Measurements from ENCODE around the gene BCL11A.

Gene BCL11A

DNA sequence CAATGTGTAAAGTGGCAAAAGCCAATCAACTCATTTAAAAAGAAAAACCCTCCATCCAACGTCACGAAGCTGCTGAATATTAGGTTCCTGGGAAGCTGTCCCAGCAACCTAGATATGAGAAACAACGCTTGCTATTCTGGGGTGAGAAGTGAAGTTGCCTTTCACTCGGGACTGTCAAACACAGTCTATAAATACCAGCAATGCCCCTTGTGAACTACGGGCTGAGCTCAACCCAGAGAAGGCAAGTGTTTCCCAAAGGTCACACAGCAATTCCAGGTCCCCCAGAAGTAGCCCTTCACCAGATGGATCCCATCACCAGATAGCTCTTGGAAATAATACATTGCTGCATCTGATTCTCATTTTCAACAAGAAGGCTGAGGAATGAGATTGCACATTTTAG, 67.9 kb downstream of the BCL11A start:
- no peak for DNase-seq (ENCODE audit: low read depth in 2 of 2)

DNA sequence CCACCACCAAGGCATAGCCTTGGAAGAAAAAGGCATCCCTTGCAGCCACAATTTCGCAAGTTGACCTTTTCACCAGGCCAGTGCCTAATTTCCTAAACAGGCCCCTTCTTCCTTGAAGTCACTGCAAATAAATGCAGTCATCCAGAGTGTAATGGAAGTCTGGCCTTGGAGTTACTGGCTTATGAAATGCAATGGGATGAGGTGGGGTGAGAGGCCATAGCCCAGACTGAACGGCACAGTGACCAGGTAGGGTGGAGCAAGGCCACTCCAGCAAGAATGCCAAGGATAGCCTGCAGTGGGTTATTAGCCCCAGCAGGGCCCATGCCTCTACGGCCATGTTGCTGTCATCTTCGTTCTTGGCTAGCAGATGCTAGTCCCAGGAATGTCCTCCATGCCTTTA, 68.4 kb downstream of the BCL11A start:
- no peak for DNase-seq (ENCODE audit: low read depth in 2 of 2)

DNA sequence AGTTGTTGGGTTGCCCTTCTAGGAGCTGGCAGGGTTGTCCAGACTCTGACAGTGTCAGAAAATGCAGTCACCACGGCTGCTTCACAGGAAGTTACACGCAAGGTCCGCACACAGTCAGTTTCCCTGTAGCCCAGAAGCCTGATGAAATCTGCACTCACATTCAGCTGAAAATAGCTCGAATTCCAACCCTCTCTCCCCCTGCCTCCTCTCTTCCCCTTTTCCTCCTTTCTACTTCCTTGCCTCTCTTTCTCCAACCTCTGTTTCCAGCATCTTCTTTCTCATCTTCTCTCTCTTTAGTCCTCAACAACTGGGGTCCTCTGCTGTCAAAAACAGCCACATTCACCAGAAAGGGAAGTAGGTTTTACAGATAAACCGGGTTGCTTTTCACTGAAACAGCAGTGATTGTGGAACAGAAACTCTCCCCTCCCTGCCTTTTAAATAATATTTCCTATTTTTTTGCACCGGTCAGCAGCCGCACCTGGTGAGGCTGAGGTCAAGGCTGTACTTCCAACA, 69.3 kb downstream of the BCL11A start:
- DNase-seq (ENCODE audit: low read depth in 2 of 2), result no peak

DNA sequence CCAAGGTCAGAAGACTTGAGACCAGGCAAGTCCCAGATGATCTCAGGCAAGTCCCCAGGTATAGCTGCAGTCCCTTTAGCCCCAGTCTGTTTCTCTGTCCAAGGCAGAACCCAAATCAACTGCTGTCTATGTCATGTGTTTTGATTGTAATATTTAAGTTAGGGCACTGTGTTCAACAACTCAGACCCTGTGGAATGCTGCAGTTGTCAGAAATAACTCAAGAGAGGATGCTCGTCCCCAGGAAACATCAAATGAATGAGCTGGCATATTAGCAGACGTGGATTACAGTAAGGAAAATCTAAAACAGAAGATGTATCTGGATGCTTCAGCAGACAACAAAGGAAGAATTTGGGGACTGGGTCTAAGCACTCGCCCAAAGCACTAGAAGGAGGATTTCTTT, 70.1 kb downstream of the BCL11A start:
- DNase-seq (ENCODE audit: low read depth in 2 of 2), result no peak

DNA sequence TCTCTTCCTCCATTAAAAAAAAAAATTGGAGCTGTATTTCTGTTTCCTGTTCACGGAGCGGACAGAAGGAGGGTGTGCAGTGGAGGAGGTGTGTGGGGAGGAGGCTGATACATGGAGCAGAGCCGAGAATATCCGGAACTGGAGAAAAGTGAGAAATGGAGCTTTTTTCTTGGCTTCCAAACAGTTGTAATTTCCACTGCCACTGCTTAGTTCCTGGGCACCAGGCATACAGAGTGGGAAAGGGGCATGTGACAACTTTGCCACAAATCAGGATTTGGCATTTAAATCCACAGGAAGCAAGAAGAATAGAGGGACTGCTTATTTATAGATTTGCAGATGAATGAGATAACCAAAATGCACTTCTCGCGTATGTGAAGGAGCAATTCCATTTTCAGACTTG, 71.2 kb downstream of the BCL11A start:
- DNase-seq (ENCODE audit: low read depth in 2 of 2), result no peak

DNA sequence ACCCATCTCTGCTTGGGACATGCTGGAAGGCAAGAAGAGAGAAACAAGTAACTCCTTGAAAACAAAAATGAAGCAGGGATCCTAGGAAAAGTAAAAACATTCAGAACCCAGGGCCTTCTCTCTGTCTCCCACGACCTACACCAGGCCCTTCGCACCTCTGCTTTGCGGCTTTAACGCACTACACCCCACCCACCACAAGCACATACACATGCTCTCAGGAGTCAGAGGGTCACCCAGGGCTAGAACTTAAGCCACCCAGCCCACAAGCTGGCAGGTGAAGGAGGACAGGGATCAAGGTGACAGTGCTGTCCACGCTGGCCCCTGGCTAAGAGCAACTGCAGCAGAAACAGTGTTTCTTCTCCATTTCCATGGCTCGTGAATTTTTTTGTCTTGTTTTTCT, 72.2 kb downstream of the BCL11A start:
- no peak for DNase-seq (ENCODE audit: low read depth in 2 of 2)

DNA sequence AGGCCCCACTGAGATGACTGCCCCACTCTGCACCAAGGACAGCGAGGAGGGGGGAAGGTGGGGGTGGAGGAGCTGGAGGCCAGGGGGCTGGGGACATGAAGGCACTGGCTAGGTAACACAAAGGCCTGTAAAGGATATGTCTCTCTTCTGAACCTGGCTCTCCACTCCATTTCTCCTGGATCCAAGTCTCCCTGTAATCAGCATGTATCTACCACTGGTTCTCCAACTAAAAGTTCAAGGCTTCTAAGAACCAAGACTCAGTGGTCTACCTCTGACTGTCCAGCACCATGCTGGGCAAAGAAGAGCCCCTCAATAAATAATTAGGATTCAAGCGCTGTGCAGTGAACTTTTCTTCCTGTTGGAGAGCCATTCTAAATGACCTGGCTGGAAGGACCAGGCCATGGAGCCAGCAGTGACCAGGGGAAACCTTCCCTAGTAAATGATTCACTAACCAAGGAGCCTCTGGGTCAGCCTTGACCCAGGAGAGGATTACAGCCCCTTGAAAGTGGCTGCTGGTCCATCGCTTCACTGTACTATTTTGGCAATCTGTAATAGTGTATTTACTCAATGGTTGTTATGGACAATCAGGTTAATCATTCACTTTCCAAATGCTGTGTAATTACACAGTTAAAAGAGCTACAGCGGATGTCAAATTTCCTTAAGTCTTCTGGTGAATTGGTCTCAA, 73.2 kb downstream of the BCL11A start:
- no peak for DNase-seq (ENCODE audit: low read depth in 2 of 2)

DNA sequence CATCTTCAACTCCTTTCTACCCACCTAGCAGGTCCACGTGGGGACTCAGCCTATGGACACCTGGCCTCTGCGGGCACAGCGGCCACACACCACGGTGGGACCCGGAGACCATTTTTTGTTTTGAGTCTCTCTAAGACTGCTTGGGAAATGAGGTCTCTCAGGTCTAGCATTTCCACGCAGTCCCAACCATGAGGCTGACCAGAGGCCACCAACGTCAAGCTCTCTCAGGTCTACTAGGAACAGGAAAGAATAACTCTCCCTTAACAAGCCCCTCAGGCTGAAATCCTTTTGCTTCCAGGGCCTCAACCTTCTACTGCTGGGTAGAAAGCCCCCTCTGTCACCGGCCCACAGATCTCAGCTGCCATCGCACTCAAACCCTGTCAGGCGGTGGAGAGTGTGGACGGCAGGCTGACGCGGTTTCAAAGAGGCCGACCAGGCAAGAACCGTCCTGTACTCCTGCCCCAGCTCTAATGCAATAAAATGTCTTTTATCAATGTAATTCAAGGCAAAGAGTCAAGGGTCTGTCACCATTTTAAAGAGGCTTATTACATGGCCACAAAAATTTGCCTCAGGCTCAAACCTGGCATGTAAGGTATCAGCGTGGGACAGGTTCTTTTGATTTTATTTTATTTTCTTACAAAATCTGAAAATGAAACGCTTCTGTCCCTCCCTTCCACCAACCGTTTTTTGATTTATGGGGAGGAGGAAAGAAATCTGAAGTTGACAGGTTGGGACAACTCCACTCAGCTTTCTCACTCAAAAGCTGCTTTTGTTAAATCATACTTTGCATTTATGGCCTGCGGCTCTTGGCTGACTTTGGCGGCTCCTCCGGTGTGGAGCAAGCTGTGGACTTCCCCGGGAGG, 74.0 kb downstream of the BCL11A start:
- DNase-seq (ENCODE audit: low read depth in 2 of 2), result no peak

DNA sequence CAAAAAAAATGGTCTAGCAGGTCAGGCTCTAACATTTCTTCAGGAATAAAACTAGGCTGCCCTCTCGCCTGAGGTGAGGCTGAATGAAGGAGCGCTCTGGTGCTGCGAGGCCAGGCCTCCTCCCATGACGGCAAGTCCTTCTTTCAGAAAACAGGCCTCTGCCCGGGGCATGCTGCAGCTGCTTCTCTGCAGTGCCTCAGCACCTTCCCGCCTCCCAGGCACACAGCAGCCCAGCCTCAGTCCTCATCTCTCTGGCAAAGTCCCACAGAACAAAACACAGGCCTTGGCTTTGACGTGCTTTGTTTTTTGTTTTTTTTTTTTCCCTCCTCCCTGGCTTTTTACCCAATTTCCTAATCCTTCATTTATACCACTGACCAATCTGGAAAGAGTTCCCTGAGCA, 74.8 kb downstream of the BCL11A start:
- DNase-seq (ENCODE audit: low read depth in 2 of 2), result no peak

DNA sequence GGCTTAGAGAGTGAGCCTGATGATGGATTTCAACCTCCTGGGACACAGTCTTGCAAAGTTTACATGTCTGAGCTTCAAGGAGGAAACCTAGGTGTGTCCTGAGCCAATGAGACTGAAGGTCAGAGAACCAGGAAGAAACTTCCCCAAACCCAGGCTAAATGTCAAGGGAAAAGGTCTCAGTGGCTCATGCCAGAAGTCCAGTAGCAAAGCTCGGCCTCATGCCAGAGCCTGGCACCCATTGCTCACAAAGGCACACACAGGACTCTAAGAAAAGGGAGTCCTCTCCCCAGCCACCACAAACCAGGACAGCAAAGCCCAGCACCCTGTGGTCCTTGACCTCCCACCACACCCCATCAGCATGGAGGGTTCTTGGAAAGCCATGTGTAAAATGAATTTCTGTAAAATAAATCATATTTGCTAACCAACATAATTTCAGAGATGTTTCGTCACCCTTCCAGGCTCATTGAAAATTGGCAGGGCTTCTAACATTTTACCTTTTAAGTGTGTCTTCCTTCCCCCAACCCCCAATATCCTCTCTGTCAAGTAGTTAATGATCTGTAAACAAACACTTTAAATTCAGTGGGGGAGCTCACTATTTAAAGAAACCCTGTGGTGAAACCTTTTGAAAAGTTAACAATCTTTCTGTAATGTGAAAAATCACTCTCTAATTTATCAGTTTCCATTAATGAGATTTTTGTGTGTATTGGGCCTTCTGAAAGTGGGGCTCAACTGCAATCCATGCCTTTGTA, 77.1 kb downstream of the BCL11A start:
- no peak for DNase-seq (ENCODE audit: low read depth in 2 of 2)

DNA sequence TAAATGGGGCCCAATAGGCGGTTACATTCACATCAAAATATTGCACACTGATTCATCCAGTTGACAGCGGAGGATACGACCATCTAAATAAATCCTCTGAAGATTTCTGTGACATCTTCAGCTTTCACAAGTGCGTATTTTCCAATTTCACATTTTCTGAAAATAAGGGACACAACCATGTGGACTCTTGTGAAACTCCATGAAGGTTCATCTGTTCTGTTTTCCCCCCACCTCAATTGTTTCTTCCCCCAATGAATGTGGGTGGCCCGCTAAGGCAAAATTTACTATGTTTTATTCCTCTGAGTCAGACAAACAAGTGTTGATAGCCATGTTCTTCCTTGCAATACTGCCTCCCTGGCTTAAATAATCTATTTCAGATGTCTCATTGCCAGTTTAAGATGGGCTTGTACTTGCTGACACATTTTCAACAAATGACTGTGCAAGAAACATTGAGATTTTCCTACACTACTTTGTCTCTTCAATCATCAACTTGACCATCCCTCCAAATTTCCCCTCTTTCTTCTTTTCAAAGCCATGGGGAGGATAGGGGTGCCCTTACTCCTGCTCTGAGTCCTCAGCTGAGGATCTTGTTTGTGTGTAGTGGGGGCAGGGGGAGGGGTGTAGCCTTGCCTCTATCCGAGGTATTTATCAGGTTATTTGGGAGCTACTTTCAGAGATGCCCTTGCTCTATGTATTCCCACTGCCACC, 78.2 kb downstream of the BCL11A start:
- DNase-seq (ENCODE audit: low read depth in 2 of 2), result no peak

DNA sequence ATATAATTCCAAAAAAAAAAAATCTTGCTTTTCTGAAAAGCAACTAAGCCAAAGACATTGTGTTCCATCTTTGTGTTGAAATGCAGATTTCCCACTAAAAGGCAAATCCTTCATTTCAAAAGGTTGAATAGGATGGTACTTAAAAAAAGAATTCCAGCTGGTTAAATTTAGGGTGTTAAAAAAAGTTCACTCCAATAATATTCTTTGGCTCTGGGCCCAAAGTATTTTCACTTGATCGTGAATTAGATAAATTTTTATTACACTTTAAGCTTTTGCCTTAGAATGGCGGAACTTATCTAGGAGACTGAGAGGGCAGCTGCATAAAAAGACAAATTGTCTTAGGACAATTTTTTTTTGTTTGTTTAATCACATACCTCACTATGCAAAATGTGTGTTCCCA, 79.2 kb downstream of the BCL11A start:
- DNase-seq (ENCODE audit: low read depth in 2 of 2), result no peak

DNA sequence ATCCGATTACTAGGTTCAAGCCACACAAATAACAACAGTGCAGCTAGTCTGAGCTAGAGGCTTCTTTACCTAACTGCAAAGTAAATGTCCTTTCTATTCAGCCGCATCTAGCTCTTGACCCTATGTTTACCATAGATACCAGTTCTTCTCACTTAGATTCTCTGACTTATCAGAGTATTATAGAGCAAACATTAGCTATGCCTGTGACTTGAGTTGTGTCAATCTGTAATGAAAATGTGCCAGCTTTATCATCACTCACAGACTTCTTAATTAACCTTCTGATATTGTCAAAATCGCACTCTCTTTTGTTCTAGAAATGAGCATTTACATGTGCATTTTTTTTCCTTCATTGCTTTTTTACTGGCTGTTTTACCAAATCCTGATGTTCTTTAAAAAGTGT, 79.9 kb downstream of the BCL11A start:
- no peak for DNase-seq (ENCODE audit: low read depth in 2 of 2)

DNA sequence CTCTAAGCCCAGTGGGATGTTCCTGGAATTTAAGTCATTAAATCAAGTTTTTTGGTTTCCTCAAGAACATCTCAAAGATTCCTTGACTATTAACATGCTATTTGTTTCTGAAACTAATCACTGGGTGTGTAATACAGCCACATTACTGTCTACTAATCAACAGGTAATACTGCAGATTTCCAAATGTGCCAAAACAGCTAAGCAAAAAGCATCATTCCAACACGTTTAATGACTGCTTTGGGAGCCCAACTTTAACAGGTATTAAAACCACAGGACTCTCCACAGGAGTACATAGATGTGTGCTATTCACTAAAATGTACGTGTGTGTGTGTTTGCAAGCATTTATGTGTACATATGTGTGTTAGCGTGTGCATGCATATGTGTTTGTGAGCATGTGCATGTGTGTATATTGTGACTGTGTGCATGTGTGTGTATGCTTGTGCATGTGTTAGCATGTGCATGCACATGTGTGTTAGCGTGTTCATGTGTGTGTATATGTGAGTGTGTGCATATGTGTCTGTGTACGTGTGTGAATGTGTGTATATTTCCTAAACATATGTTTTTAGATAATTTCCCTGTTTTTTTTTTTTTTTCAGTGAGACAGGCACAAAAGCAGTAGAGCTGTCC, 80.7 kb downstream of the BCL11A start:
- DNase-seq (ENCODE audit: low read depth in 2 of 2), result no peak

DNA sequence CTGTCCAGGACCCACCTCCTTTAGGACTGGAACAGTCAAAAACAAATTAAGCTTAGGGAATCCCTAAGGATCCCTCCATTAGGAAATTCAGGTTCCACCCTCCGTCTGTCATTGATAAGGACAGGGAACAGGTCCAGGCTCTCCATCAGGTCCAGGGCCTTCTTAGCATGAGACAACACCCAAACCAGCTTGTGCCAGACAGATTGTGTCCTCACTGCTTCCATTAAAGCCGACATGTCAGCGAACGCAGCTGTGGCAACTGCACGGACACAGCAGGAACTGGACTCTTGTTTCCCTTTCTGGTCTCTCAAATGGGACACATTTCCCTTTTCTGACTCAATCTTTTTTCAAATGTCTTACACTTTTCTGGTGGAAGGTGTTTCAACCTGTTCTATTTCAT, 81.4 kb downstream of the BCL11A start:
- no peak for DNase-seq (ENCODE audit: low read depth in 2 of 2)

DNA sequence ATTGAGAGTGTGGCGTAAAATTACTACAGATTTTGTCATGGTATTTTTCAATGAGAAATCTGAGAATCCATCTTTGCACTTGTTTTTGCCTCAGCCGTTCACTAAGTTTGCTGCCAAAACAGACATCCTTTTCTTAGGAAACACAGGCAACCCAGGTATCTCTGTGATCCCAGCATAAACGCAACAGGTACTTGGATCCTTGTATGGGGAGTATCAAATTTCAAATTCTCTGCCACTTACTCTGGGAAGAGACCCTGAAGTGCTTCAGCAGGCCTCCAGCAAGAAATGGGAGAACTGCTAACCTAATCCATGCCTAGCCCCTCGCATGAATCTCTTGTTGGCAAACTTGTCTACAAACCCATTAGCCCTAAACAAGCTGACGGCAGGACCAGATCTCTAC, 83.1 kb downstream of the BCL11A start:
- no peak for DNase-seq (ENCODE audit: low read depth in 2 of 2)

DNA sequence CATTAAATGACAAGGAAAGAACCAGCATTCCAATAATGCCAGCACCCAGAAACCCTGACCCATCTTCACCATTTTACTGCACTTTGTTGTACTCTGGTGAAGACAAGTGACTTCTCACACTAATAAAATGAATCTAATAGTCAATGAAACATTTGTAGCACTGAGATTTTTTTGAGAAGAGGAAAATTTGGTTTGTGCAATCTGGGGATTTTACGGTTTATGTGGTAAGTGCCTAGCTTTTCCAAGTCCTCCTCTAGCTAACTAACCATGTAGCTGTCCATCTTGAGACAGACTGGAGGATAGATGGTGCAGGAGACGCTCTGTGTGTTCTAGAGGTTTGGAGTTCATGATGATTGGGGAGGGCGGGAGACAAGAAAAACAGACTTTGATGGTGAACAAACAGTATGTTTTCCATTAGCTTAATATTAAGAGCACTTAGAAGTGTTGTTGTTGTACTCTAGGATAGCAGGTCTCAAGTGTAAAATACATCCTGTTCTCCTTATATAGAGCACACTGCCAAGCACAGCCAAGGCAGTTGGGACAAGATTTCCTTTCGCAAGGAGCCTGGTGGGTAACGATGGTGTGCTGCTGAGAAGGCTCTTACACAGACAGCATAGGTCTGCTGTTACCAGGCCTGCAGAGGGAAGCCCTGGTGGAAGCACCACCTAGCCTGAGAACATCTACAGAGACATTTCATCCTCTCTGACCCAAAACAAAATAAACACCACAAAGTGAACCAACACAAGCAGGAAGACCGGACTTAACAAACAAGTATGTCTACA, 83.7 kb downstream of the BCL11A start:
- DNase-seq (ENCODE audit: low read depth in 2 of 2), result no peak

DNA sequence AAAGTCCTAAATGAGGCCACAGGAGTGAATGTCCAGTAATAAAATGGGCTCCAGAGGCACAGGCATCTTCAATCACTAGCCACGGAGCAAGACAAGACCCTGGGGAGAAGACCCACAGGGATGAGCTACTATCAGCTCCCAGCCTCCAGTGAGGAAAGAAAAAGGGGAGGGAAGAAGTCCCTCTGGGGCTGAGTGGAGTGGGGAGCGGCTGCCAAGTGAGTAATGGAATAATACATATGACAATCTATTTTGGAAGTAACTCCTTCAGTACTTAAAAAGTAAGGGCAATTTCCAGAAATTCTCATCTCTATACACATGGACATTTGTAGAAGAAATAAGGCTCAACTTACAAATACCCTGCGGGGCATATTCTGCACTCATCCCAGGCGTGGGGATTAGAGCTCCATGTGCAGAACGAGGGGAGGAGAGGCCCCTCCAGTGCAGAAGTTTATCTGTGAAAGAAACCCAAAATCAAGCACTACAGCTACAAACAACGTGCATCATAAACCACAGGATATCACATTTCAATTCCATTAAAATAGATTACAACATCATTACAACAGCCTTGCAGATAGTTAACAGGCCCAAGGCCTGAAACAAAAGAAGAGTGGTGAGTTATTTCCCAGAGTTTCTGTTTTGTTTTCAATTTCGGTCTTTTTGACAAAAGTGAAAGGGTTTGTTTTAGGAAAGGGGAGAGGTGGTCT, 84.9 kb downstream of the BCL11A start:
- DNase-seq (ENCODE audit: low read depth in 2 of 2), result no peak

DNA sequence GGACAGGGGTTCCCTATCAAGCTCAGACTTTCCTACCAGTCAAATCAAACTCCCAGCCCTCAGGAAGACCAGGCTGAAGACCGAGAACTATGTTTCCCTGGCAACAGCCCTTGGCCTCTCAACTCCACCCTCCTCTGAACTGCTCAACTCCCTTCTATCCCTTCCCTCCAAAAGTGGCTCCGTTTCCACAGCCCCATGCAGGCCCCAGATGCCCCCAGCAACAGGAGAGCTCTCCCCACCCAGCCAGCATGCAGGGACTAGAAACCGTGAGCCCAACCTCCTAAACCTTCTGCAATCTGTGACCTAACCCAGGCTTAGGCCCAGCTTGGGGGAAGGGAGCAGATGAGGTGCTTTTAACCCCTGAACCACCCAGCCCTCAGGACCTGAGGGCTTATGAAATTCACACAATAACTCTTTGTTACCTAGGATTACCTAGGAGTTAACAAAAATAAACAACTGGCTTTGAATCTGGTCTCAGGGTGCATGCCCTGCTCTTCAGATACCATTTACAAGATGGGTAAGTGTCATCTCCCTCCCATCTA, 87.2 kb downstream of the BCL11A start:
- no peak for DNase-seq (ENCODE audit: low read depth in 2 of 2)

DNA sequence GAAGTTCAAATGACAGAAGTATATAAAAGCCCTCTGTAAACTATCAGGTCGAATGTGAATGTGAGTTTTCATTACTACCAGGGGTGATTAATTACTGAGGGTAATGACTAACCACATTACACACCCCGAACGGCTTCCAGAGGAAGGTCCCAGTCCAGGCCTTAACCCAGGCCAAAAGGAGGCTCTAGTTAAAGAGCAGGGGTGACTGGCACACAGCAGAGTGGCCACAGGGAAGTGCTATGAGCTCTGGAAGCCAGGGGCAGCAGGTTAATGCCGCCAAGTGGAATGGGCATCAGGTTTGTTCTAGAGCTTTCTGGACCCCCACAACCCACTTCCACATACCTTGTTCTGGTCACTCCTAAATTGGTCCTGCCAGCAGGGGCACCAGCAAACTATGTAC, 87.7 kb downstream of the BCL11A start:
- no peak for DNase-seq (ENCODE audit: low read depth in 2 of 2)
